Amygdala (tissue), 56 donors: Measurements from ENCODE around the gene MICU1.
"Not testable (repeated sequence)": the region's sequence is repeated elsewhere in the genome, so short reads cannot be mapped to it uniquely, and the experiment has no call there.

Source experiments
- DNase-seq, 56 donors: peaks; one replicate each; lab custom pipeline; 2025; lab: John Stamatoyannopoulos, UW

The MICU1 gene

DNA sequence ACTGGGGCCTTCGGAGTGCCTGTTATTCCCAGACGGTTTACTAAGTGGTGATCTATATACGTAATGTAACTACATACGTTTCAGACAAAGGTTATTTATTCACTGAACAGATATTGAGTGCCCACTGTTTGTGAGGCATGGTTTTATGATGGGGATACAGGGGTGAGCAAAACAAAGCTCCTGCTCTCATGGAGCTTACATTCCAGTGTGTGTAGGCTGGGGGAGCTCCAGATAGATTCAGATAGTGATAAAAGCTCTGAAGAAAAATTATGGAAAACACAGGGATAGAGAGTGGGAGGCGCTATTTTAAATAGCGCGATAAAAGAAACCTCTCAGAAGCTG lies 270.7 kb downstream of the MICU1 start:
- DNase-seq, result no peak

- peak; percentile 67 to 100 (median 93) for DNase-seq
These were observed 271.3 kb downstream of the MICU1 start, which contains the start of gene DNAJB12 for GRCh38 chr10:72354356-72355213. DNAJB12 (minus strand) TSS chr10:72354919; CDS start chr10:72354897, 22 bp downstream.

- peak in 3 of 56 donors; percentile 34 to 58 (median 54) for DNase-seq
These were observed 271.9 kb downstream of the MICU1 start for GRCh38 chr10:72353965-72354355.

DNA sequence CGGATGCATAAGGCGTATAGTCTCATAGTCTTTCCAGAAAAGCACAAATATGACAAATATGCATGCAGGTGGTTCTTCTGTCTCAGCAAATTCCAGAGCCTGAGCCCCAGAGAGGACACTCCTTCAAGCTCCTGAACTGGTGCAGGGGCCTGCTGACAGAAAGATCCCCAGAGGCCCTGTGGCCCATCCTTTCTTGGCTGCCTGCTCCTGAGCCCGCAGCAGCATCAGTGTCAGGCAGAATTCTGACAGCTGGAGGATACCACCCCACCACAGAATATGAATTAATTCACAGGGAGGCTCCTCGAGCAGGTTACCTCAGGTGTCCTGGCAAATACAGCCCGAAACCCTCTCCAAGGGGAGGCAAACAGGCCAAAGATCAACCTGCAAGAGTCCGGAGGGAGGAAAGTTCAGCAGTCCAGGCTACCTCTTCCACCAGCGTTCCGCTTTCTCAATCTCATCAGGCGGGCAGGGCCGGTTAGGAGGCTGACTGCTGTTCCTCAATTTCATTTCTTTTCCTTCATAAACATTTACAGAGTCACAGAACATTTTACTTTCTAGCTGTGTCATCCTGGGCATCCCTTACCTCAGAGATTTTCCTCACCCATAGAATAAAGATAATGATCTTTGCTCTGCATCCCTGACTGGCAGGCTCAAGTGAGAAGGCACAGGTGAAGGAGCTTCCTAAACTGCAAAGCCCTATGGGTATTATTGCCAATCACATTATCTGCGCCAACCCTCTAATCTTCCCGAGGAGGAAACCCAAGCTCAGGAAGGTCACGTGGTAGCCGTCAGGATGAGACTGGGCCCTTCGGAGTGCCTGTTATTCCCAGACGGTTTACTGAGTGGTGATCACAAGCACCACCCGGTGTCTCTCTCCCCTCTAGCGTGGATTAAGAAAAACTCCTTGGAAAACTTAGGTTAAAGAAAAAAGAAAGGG lies 272.6 kb downstream of the MICU1 start:
- peak in 5 of 56 donors; percentile 29 to 59 (median 37) for DNase-seq

- DNase-seq, result no peak
These were observed 274.4 kb downstream of the MICU1 start for GRCh38 chr10:72351479-72351878.

GRCh38 chr10:72349438-72349837 lies 276.4 kb downstream of the MICU1 start:
- DNase-seq, result no peak

GRCh38 chr10:72348282-72348681 lies 277.6 kb downstream of the MICU1 start:
- DNase-seq, result no peak

- DNase-seq, result not testable (repeated sequence)
These were observed 279.8 kb downstream of the MICU1 start for GRCh38 chr10:72346117-72346516.

DNA sequence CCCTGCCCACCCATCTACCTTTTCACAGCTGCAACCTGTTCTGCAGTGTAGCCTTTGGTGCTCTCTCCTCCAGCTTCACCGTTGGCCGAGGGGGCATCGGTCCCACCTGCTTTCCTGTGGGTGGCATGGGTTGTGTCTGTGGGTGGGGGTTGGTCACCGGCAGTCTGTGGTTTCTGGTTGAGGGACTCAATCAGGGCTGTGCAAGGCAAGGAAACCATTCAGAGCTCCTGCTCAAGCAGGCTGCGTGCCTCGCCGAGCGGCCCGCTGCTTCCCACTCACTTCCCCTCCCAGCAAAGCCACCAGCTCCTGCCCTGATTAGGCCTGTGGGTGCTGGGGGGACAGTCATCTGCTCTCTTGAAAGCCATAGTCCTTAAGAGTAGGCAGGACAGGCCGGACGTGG lies 280.9 kb downstream of the MICU1 start:
- DNase-seq, result peak in 1 of 56 donors; percentile 11

DNA sequence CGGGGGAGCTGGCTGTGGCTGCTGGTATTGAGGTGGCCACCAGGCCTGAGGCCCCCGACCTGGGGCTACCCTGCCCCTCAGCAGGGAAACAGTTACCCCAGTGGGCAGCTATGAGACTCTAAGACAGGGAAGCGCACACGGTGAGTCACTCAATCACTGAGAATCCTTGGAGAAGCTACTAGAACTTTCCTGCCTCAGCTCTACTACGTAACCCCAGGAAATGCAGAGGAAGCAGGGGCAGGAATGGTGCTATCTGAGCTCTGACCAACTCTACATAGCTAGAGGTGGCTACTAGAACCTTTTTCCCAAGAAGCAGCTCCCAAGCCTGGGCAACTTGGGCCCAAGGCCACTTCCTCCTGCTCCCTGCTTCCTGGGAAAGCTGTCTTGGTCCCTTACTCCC lies 283.0 kb downstream of the MICU1 start:
- no peak for DNase-seq

GRCh38 chr10:72340510-72341261 lies 285.2 kb downstream of the MICU1 start:
- peak in 27 of 56 donors; percentile 14 to 73 (median 42) for DNase-seq

DNA sequence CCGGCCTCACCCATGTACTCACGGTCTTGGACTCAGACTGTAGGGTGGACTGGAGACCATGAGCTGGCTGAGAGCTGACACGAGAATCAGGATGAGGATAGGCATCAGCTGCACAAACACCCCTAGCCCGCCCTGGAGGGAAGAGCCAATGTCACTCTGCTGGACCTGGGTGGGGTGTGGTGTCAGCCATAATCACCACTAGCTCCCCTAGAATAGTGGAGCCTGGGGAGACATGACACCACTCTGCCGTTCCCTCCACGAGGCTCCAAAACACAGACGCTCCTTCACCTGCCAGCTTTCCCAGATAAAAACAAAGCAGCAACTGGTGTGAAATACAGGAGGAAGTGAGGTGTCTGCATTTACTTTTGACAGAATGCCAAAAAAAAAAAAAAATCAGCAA lies 287.7 kb downstream of the MICU1 start:
- DNase-seq, result no peak

DNA sequence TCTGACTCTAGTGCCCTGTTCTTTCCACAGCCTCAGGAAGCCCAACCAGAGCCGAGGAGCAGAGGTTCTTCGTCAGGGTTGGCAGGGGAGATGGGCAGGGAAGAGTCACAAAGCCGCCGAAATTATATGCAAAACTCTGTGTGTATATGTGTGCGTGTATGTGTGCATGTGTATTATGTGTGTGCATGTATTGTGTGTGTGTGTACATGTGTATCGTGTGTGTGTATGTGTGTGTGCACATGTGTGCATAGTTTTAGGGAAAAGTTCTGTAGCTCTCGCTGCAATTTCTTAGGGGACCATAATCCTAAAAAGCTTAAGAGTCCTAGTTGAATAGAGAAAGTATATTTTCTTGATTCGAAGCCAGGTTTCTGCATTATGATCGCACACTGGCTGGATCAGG lies 288.2 kb downstream of the MICU1 start:
- DNase-seq, result no peak

DNA sequence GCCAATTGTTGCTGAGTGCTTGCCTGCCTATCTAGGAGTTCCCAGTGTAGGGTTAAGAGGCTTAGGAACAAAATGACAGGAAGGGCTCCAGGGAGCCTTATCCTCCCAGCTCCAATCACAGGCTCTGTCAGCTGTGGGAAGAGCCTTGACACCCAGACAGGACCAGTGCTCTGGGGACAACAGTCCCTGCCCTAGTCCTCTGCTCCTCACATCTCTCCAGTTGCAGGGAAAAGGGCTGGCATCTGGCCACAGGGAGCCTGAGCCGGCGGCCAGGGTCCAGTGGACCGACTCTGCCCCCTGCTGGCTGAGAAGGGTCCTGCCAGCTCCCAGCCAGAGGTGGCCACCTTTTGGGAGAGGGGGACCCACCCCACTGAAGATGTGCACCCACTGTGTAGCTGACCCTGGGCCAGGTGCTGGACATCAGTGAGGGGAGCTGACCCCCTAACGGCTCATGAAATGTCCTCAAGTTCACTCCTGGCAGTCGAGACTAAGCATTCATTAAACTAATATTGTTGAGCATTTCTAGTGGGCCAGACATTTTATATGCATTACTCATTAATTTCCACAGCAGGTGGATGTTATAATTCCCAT lies 288.7 kb downstream of the MICU1 start:
- peak in 51 of 56 donors; percentile 24 to 85 (median 58) for DNase-seq

- DNase-seq, result peak in 3 of 56 donors; percentile 9 to 25 (median 25)
These were observed 289.4 kb downstream of the MICU1 start for GRCh38 chr10:72336259-72337038.

- peak in 1 of 56 donors; percentile 36 for DNase-seq
These were observed 290.3 kb downstream of the MICU1 start for GRCh38 chr10:72335394-72336258.

GRCh38 chr10:72334825-72335393 lies 291.0 kb downstream of the MICU1 start:
- DNase-seq, result peak in 42 of 56 donors; percentile 27 to 83 (median 58)
